GM10266 (cell line): Measurements from ENCODE around the gene NR1I2.

ENCODE experiments used
- DNase-seq: peaks from one replicate; pipeline ENCODE4 v3.0.0; 2012; ENCODE audit errors: extremely low spot score
- TF ChIP-seq, protein P1 (sequence below): IDR thresholded peaks from 2 replicates; pipeline ENCODE4 v1.5.1; 2012; ENCODE audit warnings: mild to moderate bottlenecking, low read depth; ENCODE audit not compliant: control insufficient read depth, insufficient read depth; ENCODE audit errors: missing control alignments

Gene NR1I2

GRCh38 chr3:119792270-119792669, 10.4 kb downstream of the NR1I2 start:
- TF ChIP-seq, protein P1, sequence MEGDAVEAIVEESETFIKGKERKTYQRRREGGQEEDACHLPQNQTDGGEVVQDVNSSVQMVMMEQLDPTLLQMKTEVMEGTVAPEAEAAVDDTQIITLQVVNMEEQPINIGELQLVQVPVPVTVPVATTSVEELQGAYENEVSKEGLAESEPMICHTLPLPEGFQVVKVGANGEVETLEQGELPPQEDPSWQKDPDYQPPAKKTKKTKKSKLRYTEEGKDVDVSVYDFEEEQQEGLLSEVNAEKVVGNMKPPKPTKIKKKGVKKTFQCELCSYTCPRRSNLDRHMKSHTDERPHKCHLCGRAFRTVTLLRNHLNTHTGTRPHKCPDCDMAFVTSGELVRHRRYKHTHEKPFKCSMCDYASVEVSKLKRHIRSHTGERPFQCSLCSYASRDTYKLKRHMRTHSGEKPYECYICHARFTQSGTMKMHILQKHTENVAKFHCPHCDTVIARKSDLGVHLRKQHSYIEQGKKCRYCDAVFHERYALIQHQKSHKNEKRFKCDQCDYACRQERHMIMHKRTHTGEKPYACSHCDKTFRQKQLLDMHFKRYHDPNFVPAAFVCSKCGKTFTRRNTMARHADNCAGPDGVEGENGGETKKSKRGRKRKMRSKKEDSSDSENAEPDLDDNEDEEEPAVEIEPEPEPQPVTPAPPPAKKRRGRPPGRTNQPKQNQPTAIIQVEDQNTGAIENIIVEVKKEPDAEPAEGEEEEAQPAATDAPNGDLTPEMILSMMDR, result no peak
- DNase-seq, result no peak

DNA sequence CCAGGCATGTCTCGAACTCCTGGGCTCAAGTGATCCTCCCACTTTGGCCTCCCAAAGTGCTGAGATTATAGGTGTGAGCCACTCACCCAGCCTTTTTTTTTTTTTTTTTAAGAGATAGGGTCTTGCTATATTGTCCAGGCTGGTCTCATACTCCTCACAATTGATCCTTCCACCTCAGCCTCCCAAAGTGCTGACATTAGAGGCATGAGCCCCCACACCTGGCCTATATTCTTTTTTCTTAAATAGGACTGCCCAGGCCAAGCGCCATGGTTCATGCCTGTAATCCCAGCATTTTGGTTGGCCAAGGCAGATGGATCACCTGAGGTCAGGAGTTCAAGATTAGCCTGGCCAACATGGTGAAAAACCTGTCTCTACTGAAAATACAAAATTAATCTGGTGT, 12.5 kb downstream of the NR1I2 start:
- no peak for DNase-seq
- TF ChIP-seq, protein P1, result no peak

DNA sequence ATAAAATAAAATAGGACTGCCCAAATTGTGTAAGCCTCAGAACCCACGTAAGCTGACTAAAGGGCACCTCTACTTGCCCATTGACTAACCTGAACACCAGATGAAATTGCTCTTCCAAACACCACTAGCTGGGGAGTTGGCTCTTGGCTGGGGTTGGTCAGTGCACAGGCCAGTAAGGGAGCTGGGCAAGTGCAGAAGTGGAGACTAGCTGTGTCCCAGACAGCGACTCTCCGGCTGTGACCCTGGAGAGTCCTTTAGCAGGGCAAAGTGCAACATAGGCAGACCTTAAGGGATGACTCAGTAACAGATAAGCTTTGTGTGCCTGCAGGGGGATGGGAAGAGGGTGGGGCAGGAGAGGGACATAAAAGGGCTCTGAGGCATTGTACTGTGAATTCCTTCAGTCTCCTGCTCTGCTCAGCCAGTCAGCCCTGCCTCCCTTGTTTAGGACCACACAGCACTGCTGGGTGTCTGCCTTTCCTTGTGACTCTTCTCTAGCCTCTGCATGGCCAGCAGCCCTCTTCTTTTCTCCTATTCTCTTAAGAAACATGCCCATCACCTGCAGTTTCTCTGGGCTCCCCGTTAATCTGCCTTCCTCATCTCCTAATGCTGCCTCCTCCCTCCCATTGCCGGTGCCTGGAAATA, 13.2 kb downstream of the NR1I2 start:
- no peak for DNase-seq
- TF ChIP-seq, protein P1, result no peak

GRCh38 chr3:119795849-119796248, 13.9 kb downstream of the NR1I2 start:
- TF ChIP-seq, protein P1, result no peak
- no peak for DNase-seq

DNA sequence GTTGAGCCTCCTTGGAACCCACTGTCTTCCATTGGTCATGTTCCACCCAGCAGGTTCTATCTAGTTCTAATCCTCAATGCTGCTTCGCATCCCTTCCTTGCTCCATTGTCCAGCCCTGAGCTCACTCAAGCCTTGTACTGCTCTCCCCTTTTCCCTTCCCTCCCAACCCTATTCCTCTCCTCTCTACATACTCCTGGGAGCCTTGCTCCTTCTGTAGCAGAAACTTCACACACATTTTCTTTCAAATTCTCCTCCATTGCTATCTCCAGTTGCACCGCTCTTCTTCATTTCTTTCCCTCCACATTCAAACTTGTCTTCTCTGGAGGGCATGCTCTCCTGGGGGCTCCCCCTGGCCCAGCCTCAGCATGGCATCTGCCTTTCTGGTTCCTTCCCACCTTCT, 14.5 kb downstream of the NR1I2 start:
- TF ChIP-seq, protein P1, result no peak
- no peak for DNase-seq

DNA sequence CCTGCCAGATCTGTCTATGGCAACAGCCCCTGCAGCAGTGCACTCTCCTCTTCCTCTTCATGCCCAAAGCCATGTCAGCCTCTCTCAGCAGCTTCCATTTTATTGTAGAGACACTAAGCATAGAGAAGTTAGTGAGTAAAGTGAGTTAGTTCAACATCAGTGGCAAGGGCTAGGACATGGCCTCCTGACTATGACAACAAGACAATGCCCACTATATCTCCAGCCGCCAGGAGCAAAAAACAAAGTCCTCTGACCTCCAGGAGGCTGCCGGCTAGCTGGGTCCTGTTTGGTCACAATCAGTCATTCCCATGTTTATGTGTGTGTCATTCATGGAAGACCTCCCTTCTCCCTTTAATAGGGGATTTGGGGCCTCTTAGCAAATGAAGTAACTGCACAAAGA, 14.9 kb downstream of the NR1I2 start:
- no peak for DNase-seq
- TF ChIP-seq, protein P1, result no peak

DNA sequence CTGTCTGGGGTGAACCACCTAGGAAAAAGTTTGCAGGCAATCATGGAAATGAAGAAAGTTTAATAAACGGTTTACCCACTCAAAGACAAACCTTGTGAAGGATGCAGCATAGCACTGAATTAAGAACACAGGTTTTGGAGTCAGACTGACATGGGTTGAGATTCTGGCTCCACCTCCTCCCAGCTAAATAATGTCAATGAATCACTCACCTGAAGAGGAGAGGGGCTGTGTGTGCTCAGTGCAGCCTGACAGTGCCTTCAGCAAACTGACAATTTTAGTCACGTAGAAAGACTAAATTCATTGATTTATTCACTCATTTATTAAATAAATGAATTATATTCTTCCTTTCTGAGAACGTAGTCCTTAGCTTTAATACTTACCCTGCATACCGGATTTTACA, 18.9 kb downstream of the NR1I2 start:
- no peak for DNase-seq
- TF ChIP-seq, protein P1, result no peak
